Dedifferentiated amniotic fluid mesenchymal stem cell (primary cell): ENCODE data around the gene THEM5.

Experiments
- DNase-seq: peaks from one replicate; pipeline ENCODE4 v3.0.0-alpha.2; 2016; ENCODE audit errors: extremely low spot score

THEM5 gene

DNA sequence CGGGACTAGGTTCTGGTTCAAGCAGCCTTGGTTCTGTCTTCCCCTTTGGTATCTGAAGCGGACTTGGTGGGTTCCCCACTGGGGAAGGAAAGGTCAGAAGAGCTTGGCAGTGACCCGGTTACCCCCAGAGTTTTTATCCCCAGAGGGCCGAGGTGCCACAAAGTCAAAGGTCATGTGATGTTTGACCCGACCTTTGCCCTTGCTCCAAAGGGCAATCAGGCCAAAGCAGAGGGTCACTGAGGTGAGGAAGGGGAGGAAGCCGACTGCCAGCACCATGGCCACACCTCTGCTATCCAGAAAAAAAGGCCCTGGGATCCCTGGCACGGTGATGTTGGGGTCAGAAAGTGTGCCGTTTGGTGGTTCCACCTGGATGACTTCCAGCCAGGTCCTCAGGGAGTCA lies 52.7 kb downstream of the THEM5 start:
- no peak for DNase-seq

DNA sequence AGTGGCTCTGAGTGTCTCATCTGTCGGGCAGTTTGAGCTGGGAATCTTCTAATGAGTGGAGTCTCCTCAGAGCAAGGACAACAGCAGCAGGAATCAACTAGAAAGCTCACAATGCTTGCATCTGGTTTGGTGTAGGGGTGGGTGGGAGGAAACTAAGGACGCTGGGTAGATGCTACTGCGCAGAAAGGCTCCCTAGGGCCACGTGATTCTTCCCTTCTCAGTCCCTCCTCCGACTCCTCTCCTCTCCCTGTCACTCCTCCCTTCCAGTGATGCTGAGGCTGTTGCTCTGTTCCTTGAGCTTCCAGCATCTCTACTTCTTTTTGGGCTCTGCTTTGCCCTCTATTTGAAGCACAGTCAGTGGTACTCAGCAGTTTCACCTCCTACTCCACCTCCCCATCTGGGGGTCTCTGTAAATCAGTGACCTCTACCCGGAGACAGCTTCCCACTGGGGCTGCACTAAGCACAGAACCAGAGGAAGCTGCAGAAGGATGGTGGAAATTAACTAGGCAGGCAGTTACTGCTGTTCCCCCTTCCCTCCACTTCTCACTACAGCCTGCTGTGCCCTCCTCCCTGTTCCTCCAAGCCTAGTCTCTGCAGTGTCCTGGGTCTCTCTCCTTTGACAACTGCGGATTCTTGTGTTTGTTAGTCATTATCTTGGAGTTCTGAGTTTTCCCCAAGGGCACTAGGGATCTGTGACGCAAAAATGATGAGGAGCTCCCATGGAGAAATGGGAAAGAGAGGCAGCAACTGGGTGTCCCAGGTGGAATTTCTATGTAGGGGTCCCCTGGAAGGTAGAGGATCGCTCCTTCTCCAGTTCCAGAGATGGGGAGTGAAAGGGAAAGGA lies 54.1 kb downstream of the THEM5 start:
- no peak for DNase-seq

DNA sequence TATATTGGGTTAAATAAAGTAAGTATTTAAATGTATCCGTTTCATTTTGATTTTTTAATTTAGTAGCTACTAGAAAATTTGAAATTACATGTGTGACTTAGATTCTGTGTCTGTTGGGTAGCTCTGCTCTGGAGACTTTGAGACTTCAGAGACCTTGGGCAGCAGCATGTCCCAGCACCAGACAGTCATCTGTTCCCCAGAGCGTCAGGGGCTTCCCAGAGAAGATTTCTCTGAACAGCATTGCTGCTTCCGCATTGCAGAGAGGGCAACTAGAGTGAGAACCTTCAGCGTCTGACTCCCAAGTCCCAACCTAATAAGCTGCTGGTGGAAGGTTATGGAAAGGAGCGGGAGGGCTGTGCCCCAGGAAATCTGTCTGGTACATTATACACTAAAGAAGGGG lies 54.9 kb downstream of the THEM5 start:
- no peak for DNase-seq
